ENCODE results near the gene GNAO1.

Gene GNAO1

GRCh38 chr16:56352351-56353053, 161.2 kb downstream of the GNAO1 start:
- no peak for DNase-seq

- DNase-seq, result no peak
Observed at GRCh38 chr16:56353054-56353921, 162.0 kb downstream of the GNAO1 start.

GRCh38 chr16:56354016-56354415, 162.7 kb downstream of the GNAO1 start:
- no peak for DNase-seq

GRCh38 chr16:56354746-56355145, 163.5 kb downstream of the GNAO1 start:
- DNase-seq, result no peak

GRCh38 chr16:56355221-56355620, 163.9 kb downstream of the GNAO1 start:
- no peak for DNase-seq

- no peak for DNase-seq
Observed at GRCh38 chr16:56355786-56356275, 164.5 kb downstream of the GNAO1 start.

GRCh38 chr16:56356276-56357240, 165.3 kb downstream of the GNAO1 start:
- no peak for DNase-seq

GRCh38 chr16:56357241-56357764, 166.0 kb downstream of the GNAO1 start:
- no peak for DNase-seq

- DNase-seq, result no peak
Observed at GRCh38 chr16:56357765-56358322, 166.6 kb downstream of the GNAO1 start.

GRCh38 chr16:56360117-56361008, 169.1 kb downstream of the GNAO1 start:
- DNase-seq, result no peak

- no peak for DNase-seq
Observed at GRCh38 chr16:56362057-56362655, 170.9 kb downstream of the GNAO1 start.

- no peak for DNase-seq
Observed at GRCh38 chr16:56362706-56363105, 171.4 kb downstream of the GNAO1 start.

- no peak for DNase-seq
Observed at GRCh38 chr16:56363181-56363716, 172.0 kb downstream of the GNAO1 start.

- DNase-seq, result no peak
Observed at GRCh38 chr16:56363781-56364565, 172.7 kb downstream of the GNAO1 start.

GRCh38 chr16:56364865-56365264, 173.6 kb downstream of the GNAO1 start:
- DNase-seq, result no peak

GRCh38 chr16:56365552-56365951, 174.3 kb downstream of the GNAO1 start:
- no peak for DNase-seq

GRCh38 chr16:56366945-56367344, 175.7 kb downstream of the GNAO1 start:
- DNase-seq, result no peak

GRCh38 chr16:56367764-56368163, 176.5 kb downstream of the GNAO1 start:
- no peak for DNase-seq

GRCh38 chr16:56368545-56368944, 177.3 kb downstream of the GNAO1 start:
- DNase-seq, result no peak

- DNase-seq, result no peak
Observed at GRCh38 chr16:56369202-56369601, 177.9 kb downstream of the GNAO1 start.
